Coronary artery (tissue), 2 donors: Measurements from ENCODE around the gene KCNJ10.

Experiments
- DNase-seq: peaks from one replicate; pipeline ENCODE4 v3.0.0-alpha.2; 2017; ENCODE audit warnings: low spot score
- H3K27ac ChIP-seq, 2 donors: fragments of 200-600 bp; sonication (generic); one replicate each; pipeline ENCODE4 v1.5.1; 2016 to 2019
- H3K4me3 ChIP-seq: fragments of 200-600 bp; sonication (generic); 2 replicates; pipeline ENCODE4 v1.5.1; 2016; ENCODE audit warnings: mild to moderate bottlenecking, moderate library complexity
- TF ChIP-seq, protein P1 (sequence below): fragments of 200-600 bp; sonication (generic); IDR thresholded peaks from one replicate; pipeline ENCODE4 v1.5.1; 2019; ENCODE audit warnings: antibody characterized with exemption

KCNJ10 gene

DNA sequence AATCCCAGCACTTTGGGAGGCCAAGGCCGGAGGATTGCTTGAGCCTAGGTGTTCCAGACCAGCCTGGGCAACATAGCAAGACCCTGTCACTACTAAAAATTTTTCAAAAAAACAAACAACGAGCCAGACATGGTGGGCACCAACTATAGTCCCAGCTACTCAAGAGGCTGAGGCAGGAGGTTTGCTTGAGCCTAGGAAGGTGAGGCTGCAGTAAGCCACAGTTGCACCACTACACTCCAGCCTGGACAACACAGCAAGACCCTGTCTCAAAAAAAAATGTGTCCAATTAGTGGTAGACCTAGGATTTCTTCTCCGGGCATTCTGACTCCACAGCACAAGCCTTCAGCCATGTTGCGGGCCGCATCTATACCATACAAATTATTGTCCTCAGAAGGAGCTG, 35.2 kb upstream of the KCNJ10 start:
- DNase-seq, result no peak
- Histone ChIP-seq H3K4me3 (no peak overlapping the region), H3K27ac (no peak overlapping the region)
- TF ChIP-seq, protein P1, sequence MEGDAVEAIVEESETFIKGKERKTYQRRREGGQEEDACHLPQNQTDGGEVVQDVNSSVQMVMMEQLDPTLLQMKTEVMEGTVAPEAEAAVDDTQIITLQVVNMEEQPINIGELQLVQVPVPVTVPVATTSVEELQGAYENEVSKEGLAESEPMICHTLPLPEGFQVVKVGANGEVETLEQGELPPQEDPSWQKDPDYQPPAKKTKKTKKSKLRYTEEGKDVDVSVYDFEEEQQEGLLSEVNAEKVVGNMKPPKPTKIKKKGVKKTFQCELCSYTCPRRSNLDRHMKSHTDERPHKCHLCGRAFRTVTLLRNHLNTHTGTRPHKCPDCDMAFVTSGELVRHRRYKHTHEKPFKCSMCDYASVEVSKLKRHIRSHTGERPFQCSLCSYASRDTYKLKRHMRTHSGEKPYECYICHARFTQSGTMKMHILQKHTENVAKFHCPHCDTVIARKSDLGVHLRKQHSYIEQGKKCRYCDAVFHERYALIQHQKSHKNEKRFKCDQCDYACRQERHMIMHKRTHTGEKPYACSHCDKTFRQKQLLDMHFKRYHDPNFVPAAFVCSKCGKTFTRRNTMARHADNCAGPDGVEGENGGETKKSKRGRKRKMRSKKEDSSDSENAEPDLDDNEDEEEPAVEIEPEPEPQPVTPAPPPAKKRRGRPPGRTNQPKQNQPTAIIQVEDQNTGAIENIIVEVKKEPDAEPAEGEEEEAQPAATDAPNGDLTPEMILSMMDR, result no peak

DNA sequence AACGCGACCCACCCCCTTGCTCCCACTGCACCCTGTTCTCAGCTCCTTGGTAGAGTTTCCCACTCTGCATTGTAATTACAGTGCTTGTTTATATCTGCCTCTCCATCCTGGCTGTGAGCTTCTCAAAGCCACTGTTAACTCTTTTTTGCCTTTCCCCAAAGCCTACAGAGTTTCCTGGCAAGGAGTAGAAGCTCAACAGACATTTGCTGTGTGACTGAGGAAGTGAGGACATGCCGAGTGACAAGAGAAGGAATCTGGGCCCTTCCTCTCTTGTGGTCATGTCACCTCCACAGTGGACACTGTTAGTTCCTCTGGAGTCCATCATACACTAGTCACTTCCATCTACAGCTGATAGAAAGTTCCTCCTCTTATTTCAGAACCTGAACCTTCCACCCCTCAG, 34.5 kb upstream of the KCNJ10 start:
- no peak for DNase-seq
- Histone ChIP-seq H3K27ac (peak overlapping the region in 1 of 2 donors; percentile 55), H3K4me3 (no peak overlapping the region)
- TF ChIP-seq, protein P1, result no peak

DNA sequence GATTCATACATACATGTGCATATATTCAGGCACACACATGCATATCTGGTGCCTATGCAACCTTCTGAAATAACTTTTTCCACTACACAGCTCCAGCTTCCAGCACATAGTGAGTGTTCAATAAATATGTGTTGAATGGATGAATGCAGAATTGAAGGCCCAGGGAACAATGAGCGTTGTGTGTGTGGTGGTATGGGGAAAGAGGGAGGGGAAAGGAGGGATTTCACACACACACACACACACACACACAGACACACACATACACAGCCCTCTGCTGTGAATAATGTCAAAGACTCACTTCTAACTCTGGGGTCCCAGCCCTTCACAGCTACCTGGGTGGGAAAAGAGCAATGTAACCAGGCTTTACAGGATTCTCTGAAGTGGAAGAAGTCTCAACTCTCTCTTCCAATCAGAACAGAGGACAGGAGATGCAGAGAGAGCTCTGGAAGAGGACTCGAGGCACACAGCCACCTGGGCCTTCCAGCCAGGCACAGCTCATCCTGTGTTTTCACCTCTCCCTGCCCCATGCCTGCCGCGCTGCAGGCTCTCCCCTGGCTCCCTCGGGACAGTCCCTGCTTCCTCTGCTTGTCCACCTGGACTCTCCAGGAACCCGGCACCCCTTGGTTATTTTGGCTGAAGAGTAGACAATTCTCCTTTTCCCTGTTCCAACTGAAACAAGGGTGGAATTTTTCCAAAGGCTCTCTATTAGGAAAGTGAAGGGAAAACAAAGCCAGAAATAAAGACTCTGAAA, 33.9 kb upstream of the KCNJ10 start:
- DNase-seq, result no peak
- H3K27ac ChIP-seq, result peak overlapping the region in 1 of 2 donors; percentile 55
- TF ChIP-seq, protein P1, result no peak
- no peak overlapping the region for H3K4me3 ChIP-seq

DNA sequence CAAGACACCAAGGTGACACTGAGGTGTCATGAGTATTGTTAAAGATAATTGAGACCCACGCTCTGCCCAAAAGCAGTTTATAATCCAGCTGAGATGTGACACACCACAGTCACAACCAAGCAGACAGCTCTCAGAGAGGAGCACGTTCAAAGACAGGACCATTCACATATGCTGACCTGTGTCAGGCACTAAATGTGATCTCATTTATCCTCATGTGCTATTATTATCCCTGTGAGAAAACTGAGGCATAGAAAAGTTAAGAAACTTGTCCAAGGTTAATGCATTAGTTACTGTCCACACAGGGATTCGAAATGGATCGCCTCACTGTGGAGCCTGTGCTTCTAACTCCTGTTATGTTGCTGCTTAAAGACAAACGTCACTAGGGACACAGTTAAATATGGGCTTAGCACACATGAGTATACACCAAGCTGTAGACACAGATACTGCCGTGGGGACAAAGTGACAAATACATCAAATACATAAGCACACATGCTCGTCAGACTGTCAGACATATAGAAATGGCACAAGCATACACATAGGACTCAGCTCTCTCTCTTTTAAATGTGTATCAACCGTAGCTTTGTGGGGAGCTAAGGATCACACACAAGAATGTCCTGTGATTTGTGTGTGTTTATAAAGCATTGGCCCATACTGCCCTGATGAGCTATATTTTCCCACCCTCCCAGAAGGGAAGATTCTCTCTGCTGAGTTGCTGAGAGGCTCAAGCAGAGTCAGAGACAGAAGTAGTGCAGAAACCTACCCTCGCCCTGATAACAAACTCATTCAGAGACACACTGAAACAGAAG, 32.0 kb upstream of the KCNJ10 start:
- TF ChIP-seq, protein P1, result no peak
- peak overlapping the region; percentile 93 to 98 for H3K27ac ChIP-seq
- peak overlapping the region; percentile 14 for H3K4me3 ChIP-seq
- DNase-seq, result no peak

DNA sequence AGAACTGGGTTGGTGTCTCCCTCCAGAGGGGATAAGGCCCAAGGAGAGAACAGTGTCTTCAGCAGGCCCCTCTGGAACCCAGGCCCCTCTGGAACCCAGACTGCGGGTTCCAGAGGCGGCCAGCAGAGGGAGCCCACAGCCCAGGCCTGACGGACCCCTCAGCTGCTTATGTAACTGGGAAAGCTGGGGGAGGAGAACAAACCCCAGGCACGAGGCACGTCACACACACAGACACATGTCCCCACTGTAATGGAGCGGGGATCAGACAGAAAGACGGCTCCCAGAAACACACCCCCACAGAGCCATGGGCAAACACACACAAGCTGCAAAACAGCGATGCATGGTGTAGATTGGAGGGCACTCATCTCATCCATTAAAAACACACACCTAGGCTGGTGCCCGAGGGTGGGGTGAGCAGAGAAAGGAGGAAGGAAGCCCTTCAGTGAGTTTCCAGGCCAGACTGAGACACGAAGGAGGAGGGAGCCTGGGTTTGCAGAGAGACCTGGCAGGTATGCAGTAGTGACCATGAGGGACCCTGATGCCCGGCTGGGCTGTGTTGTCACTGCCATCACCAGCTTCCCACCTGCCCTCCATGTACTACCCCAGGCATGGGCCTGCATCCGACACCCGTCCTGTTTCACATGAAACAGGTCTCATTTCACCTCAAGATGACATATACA, 31.2 kb upstream of the KCNJ10 start:
- TF ChIP-seq, protein P1, result peak; percentile 95
- H3K4me3 ChIP-seq, result peak overlapping the region; percentile 14
- DNase-seq, result peak; percentile 90
- peak overlapping the region; percentile 93 to 98 for H3K27ac ChIP-seq

DNA sequence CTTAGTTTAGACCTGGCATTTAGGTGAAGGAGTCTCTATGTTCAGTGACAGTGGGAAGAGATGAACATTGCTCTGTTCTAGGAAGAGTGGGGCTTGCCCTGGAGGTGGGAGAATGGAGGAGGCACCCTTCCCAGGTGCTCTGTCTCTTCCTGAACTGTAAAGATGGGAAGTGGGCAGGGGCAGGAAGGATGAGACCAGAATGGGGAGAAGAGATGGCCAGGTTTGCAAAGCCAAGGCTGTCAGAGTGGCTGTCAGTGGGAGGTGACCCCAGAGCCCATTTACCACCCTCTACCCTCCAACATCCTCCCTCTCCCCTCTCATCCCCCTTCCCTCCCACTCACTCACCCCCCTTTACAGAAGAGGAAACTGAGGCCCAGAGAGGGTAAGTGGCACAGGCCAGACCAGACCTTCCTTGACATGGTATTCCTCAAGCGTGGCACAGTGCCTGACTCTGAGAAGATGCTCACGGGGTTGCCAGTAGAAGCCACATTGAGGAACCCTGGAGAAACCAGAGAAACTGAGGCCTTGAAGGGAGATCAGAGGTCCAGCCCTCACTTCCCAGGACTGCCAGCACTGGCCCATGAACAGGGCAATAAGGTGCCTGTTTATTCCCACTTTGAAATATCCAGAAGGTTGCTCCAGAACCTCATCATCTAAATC, 29.9 kb upstream of the KCNJ10 start:
- TF ChIP-seq, protein P1, result no peak
- Histone ChIP-seq H3K27ac (peak overlapping the region; percentile 93 to 98), H3K4me3 (peak overlapping the region; percentile 95)
- no peak for DNase-seq
